Natural killer cell (primary cell): ENCODE data around the gene FNTB. TPM values are rescaled to one million over a fixed set of nuclear protein-coding genes. Genes with fewer than 3 reads are reported as not detected.

Experiments
- ATAC-seq, 3 donors: fragments of 150-1000 bp in 2 of 3; fragments of 200-7000 bp in 1 of 3; cut with Tn5 transposase; 1 replicate in 1 of 3; 2 replicates in 2 of 3; pipeline ENCODE4 v1.10.0; 2021; ENCODE audit warnings: mild to moderate bottlenecking in 2 of 3, moderate library complexity in 2 of 3
- DNase-seq, 2 donors: peaks; one replicate each; pipeline versions ENCODE4 v3.0.0 to v3.0.0-alpha.2; 2013 to 2021; ENCODE audit warnings: mixed read lengths in 1 of 2
- H3K27ac ChIP-seq: one replicate; pipeline ENCODE4 v1.5.1; 2013; ENCODE audit warnings: mild to moderate bottlenecking, low read length
- H3K27me3 ChIP-seq: one replicate; pipeline ENCODE4 v1.6.1; 2013; ENCODE audit warnings: low read length; ENCODE audit not compliant: control insufficient read depth, insufficient read depth
- H3K36me3 ChIP-seq: one replicate; pipeline ENCODE4 v1.6.1; 2013; ENCODE audit warnings: low read length; ENCODE audit not compliant: control insufficient read depth, insufficient read depth
- H3K4me1 ChIP-seq: one replicate; pipeline ENCODE4 v1.6.1; 2013; ENCODE audit warnings: low read length; ENCODE audit not compliant: control insufficient read depth, insufficient read depth
- H3K4me3 ChIP-seq: one replicate; pipeline ENCODE4 v1.5.1; 2013; ENCODE audit warnings: low read length
- H3K9me3 ChIP-seq: one replicate; pipeline ENCODE4 v1.6.1; 2013; ENCODE audit warnings: low read length; ENCODE audit not compliant: control insufficient read depth, insufficient read depth
- H3K27ac Mint-ChIP-seq, 2 donors: one replicate each; pipeline ENCODE4 v1.8.0; 2022; ENCODE audit warnings: mild to moderate bottlenecking in 2 of 2, mixed read lengths in 2 of 2, moderate library complexity in 1 of 2
- H3K27me3 Mint-ChIP-seq, 2 donors: one replicate each; pipeline ENCODE4 v1.8.0; 2022; ENCODE audit warnings: low read depth in 2 of 2, mixed read lengths in 2 of 2
- H3K36me3 Mint-ChIP-seq: one replicate; pipeline ENCODE4 v1.8.0; 2022; ENCODE audit warnings: mixed read lengths
- H3K4me1 Mint-ChIP-seq, 2 donors: one replicate each; pipeline ENCODE4 v1.8.0; 2022; ENCODE audit warnings: mixed read lengths in 2 of 2
- H3K4me3 Mint-ChIP-seq: one replicate; pipeline ENCODE4 v1.8.0; 2022; ENCODE audit warnings: mild to moderate bottlenecking, moderate library complexity, mixed read lengths
- H3K9me3 Mint-ChIP-seq, 2 donors: one replicate each; pipeline ENCODE4 v1.8.0; 2022; ENCODE audit warnings: mixed read lengths in 2 of 2
- CTCF ChIP-seq: fragments of 200-600 bp; IDR thresholded peaks from one replicate; pipeline ENCODE4 v1.8.0; 2022; ENCODE audit warnings: antibody characterized with exemption
- WGBS: methylation state at CpG from one replicate; pipeline ENCODE4 v1.1.7; 2013; ENCODE audit warnings: missing lambda C conversion rate; ENCODE audit not compliant: insufficient coverage; 5-methylcytosine and 5-hydroxymethylcytosine counted together
- intact Hi-C: fragments of 100-400 bp; cut with micrococcal nuclease; formaldehyde crosslinking; loops from one replicate; pipeline ENCODE4 v1.14.2; 2022
- total RNA-seq, 4 donors: library from RNA; stranded (reverse); fragments of 120-200 nt in 1 of 4; gene quantifications; one replicate each; pipeline versions ENCODE4 v1.2.3 to v1.2.4, GENCODE V29; 2013 to 2022

Gene FNTB
- total RNA-seq, 3 donors from 2014 or later (not counting 1 experiment from before 2014, with no cell fraction given) = 4.0 to 8.7 (median 8.4) TPM

DNA sequence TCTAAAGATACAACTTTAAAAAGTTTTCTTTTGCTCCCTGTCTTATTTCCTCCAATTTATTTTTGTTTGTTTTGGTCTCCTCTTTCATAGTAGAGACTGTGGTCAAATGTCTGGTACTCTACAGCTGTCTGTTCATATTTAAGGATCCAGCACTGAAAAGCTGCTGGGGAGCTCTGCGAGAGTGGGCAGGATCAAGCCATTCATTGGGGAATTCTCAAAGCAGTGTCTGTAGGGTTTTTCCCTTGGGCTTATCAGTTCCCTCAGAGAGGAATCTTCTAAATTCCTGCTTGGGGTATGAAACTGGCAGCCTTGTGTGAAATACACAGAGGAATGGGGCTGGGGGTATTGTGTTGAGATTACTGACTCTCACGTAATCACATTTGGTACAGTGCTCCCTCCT, 52.3 kb downstream of the FNTB start:
- no peaks in the 10 kb centered on the region for H3K27me3 ChIP-seq
- ATAC-seq = no peak
- Mint-ChIP-seq H3K4me1 (peaks cover 2 to 7% of the 10 kb centered on the region in 2 donors), H3K9me3 (no peaks in the 10 kb centered on the region), H3K4me3 (no peak overlapping the region), H3K27ac (no peak overlapping the region), H3K27me3 (no peaks in the 10 kb centered on the region), H3K36me3 (peaks cover 8% of the 10 kb centered on the region)
- no peak overlapping the region for H3K4me3 ChIP-seq
- TF ChIP-seq CTCF = no peak
- H3K36me3 ChIP-seq = peaks cover 9% of the 10 kb centered on the region
- WGBS = 100% methylated on average over 2 of the region's 2 CpGs
- no peak overlapping the region for H3K27ac ChIP-seq
- DNase-seq = no peak
- intact Hi-C loops = no loop called here
- H3K9me3 ChIP-seq = no peaks in the 10 kb centered on the region
- peaks cover 5% of the 10 kb centered on the region for H3K4me1 ChIP-seq

DNA sequence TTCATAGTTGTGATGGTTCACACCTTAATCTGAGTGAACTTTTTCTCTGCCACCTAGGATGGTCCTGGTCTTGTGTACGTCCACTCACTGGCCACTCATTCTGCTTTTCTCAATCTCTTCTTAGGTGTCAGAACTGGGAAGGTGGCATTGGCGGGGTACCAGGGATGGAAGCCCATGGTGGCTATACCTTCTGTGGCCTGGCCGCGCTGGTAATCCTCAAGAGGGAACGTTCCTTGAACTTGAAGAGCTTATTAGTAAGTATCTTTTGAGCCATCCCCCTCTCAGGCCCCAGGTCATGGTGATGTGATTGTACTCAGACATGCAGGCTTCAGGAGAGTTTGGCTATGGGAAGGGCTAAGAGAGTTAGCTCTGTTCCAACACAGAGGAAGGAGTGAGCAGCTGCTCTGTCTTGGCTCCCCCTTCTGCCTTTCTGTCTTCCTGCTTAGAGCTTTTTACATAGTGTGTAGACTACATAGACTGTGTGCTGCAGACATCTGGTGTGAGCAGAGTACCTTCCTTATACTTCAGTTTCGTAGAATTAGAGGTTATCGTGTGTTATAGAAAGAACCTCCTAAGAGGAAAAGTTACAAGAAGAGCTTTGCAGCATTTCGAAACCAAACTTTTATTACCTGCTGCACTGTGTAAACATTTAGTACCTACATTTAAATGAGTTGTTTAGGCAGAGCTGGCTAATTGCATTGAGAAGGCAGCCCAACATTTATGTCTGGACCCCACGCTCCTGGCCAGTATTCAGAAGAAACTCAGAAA, 54.2 kb downstream of the FNTB start:
- DNase-seq (no peak), ATAC-seq (no peak)
- WGBS = 96% methylated on average over 8 of the region's 9 CpGs
- Mint-ChIP-seq H3K9me3 (no peaks in the 10 kb centered on the region), H3K4me1 (peaks cover 13 to 18% of the 10 kb centered on the region in 2 donors), H3K36me3 (peaks cover 8% of the 10 kb centered on the region), H3K27ac (no peak overlapping the region), H3K4me3 (no peak overlapping the region), H3K27me3 (no peaks in the 10 kb centered on the region)
- Histone ChIP-seq H3K27ac (no peak overlapping the region), H3K9me3 (no peaks in the 10 kb centered on the region), H3K27me3 (no peaks in the 10 kb centered on the region), H3K36me3 (peaks cover 9% of the 10 kb centered on the region), H3K4me1 (peaks cover 11% of the 10 kb centered on the region), H3K4me3 (no peak overlapping the region)
- TF ChIP-seq CTCF = no peak
- intact Hi-C loops = no loop called here

- Histone ChIP-seq H3K4me1 (peaks cover 11% of the 10 kb centered on the region), H3K36me3 (peaks cover 9% of the 10 kb centered on the region), H3K4me3 (no peak overlapping the region), H3K27ac (no peak overlapping the region), H3K9me3 (no peaks in the 10 kb centered on the region), H3K27me3 (no peaks in the 10 kb centered on the region)
- no peak for TF ChIP-seq CTCF
- DNase-seq (no peak), ATAC-seq (no peak)
- Mint-ChIP-seq H3K9me3 (no peaks in the 10 kb centered on the region), H3K4me1 (peaks cover 13 to 18% of the 10 kb centered on the region in 2 donors), H3K4me3 (no peak overlapping the region), H3K27ac (no peak overlapping the region), H3K27me3 (no peaks in the 10 kb centered on the region), H3K36me3 (peaks cover 8% of the 10 kb centered on the region)
- 90% methylated on average over 7 of the region's 7 CpGs for WGBS
- intact Hi-C loops = no loop called here
Observed at GRCh38 chr14:65041434-65041915, 54.8 kb downstream of the FNTB start.

DNA sequence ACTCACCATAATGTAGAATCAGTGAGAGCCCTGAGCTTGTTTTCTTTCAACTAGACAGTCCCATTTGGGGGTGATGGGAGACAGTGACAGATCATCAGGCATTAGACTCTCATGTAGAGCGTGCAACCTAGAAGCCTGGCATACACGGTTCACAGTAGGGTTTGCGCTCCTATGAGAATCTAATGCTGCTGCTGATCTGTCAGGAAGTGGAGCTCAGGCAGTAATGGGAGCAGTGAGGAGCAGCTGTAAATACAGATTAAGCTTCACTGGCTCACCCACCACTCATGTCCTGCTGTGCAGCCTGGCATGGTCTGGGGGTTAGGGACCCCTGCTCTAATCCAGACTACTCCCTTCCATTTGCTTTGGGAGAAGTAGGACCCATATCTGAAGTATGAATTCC, 55.6 kb downstream of the FNTB start:
- no peak for TF ChIP-seq CTCF
- no peaks in the 10 kb centered on the region for H3K27me3 Mint-ChIP-seq
- no peak for DNase-seq
- Histone ChIP-seq H3K27ac (no peak overlapping the region), H3K27me3 (no peaks in the 10 kb centered on the region), H3K9me3 (no peaks in the 10 kb centered on the region), H3K36me3 (peaks cover 11% of the 10 kb centered on the region), H3K4me1 (peaks cover 11% of the 10 kb centered on the region), H3K4me3 (no peak overlapping the region)
- peaks cover 8% of the 10 kb centered on the region for H3K36me3 Mint-ChIP-seq
- H3K27ac Mint-ChIP-seq = no peak overlapping the region
- intact Hi-C loops = no loop called here
- ATAC-seq = no peak
- H3K9me3 Mint-ChIP-seq = no peaks in the 10 kb centered on the region
- H3K4me1 Mint-ChIP-seq = peaks cover 16 to 20% of the 10 kb centered on the region in 2 donors
- 78% methylated on average over 3 of the region's 3 CpGs for WGBS
- H3K4me3 Mint-ChIP-seq = no peak overlapping the region
